Measurements from ENCODE around the gene SLC13A2. TPM values are rescaled to one million over a fixed set of nuclear protein-coding genes. Genes with fewer than 3 reads are reported as not detected.

Gene SLC13A2
- total RNA-seq, 1 experiment from 2014 or later, result not detected

DNA sequence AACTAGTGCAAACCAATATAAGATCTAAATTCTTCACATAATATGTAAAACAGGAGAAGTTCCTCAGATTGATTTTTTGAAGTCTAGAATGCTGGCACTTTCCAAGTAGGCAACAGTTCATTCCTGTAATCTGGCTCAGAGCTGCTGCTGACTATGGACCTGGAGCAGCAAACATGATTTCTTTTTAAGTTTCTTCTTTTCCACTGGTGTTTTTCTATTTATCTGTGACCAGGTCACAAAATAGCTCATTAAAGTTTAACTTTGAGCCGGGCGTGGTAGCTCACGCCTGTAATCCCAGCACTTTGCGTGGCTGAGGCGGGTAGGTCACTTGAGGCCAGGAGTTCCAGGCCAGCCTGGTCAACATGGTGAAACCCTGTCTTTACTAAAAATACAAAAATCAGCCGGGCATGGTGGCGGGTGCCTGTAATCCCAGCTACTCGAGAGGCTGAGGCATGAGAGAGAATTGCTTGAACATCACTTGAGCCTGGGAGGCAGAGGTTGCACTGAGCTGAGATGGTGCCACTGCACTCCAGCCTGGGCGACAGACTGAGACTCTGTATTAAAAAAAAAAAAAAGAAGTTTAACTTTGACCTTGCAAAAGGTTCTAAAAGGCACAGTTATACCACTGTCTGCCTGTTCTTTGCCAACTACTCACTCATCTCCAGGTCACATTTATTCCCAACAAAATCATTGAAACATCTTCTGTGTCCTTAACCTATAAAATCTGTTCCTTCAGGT is 29.4 kb upstream of the SLC13A2 start:
- ChIA-PET POLR2A (no interaction called here), RAD21 (ENCODE audit: low non-redundant PET in 1 of 2, low total read pairs in 2 of 2, uncharacterized antibody in 2 of 2, unreplicated experiment in 2 of 2) (no interaction called here), CTCF (interaction anchor here (1.0 kb wide), 1 partner anchor 8 kb away, joined by 3 read pairs; no protein-coding TSS in a partner anchor)
- Histone ChIP-seq H3K27ac (ENCODE audit: low read depth, low read length) (no peak overlapping the region), H3K79me2 (ENCODE audit: insufficient read depth, low read length) (no peaks in the 10 kb centered on the region), H2AFZ (ENCODE audit: low read depth, low read length, poor library complexity, severe bottlenecking) (peak overlapping the region; percentile 22), H3K4me1 (ENCODE audit: control insufficient read depth in 1 of 2, insufficient read depth in 2 of 2, low read length in 2 of 2) (no peaks in the 10 kb centered on the region), H3K9ac (ENCODE audit: low read length) (no peak overlapping the region), H3K9me3 (ENCODE audit: control insufficient read depth in 1 of 2, insufficient read depth in 1 of 2, low read depth in 1 of 2, low read length in 2 of 2) (no peaks in the 10 kb centered on the region), H3K9me2 (ENCODE audit: insufficient read depth) (no peaks in the 10 kb centered on the region), H3K36me3 (ENCODE audit: control insufficient read depth in 1 of 2, insufficient read depth in 2 of 2, low read length in 2 of 2) (no peaks in the 10 kb centered on the region), H3K27me3 (ENCODE audit: insufficient read depth, low read length) (no peaks in the 10 kb centered on the region), H4K20me1 (ENCODE audit: insufficient read depth) (no peaks in the 10 kb centered on the region), H3K4me3 (replicated peaks in 1 of 2; ENCODE audit: low read depth in 1 of 2, low read length in 2 of 2) (no peak overlapping the region), H3K4me2 (ENCODE audit: low read length) (no peak overlapping the region)
- BruUV-seq (replicated peaks), result no TSS peak
- TF ChIP-seq SRF (IDR thresholded peaks at IDR 0.05; ENCODE audit: low read depth), result no peak
- TF ChIP-seq TCF7L2 (IDR thresholded peaks at IDR 0.05; ENCODE audit: borderline replicate concordance, extremely low read depth, insufficient read depth, insufficient read length), result no peak
- no peak for TF ChIP-seq EZH2phosphoT487 (IDR thresholded peaks at IDR 0.05; ENCODE audit: borderline replicate concordance)
- TF ChIP-seq POLR2AphosphoS5 (IDR thresholded peaks at IDR 0.05; ENCODE audit: low read depth, low read length), result no peak
- TF ChIP-seq FOSL1 (IDR thresholded peaks at IDR 0.05; ENCODE audit: low read depth), result no peak
- TF ChIP-seq YY1 (IDR thresholded peaks at IDR 0.05; ENCODE audit: extremely low read depth, insufficient replicate concordance, low read depth, low read length), result no peak
- TF ChIP-seq REST (IDR thresholded peaks at IDR 0.05; ENCODE audit: low read depth), result no peak
- no peak for TF ChIP-seq EGR1 (IDR thresholded peaks at IDR 0.05; ENCODE audit: low read depth)
- TF ChIP-seq POLR2A (IDR thresholded peaks at IDR 0.05; ENCODE audit: borderline replicate concordance, extremely low read depth, insufficient read depth, insufficient read length), result no peak
- TF ChIP-seq CTCF (IDR thresholded peaks at IDR 0.05 in 2 of 3, conservative IDR thresholded peaks at IDR 0.05 in 1 of 3; ENCODE audit: borderline replicate concordance in 1 of 3, insufficient read depth in 1 of 3, low read depth in 2 of 3, low read length in 2 of 3), result no peak
- intact Hi-C loops (cut with micrococcal nuclease), result loop anchor here (10.0 kb wide), 1 partner anchor 69 kb away; the partner anchor contains the start of genes SARM1 and VTN
- ATAC-seq (no peak), DNase-seq (ENCODE audit: low read depth, low spot score) (no peak)

Data from HCT116 (cell line).